Nephron progenitor cell (in vitro differentiated cells): ENCODE measurements around the gene ASMT.
"Not testable (repeated sequence)": the region's sequence is repeated elsewhere in the genome, so short reads cannot be mapped to it uniquely, and the experiment has no call there.

Experiments
- DNase-seq: peaks from one replicate; pipeline ENCODE4 v3.0.0; 2021
- H3K27ac Mint-ChIP-seq: 2 replicates; pipeline ENCODE4 v1.8.0; 2021; ENCODE audit warnings: mild to moderate bottlenecking, moderate library complexity, mixed read lengths
- H3K27me3 Mint-ChIP-seq: 2 replicates; pipeline ENCODE4 v1.8.0; 2021; ENCODE audit warnings: mild to moderate bottlenecking, low read depth, mixed read lengths; ENCODE audit not compliant: poor library complexity
- H3K36me3 Mint-ChIP-seq: 2 replicates; pipeline ENCODE4 v1.8.0; 2021; ENCODE audit warnings: low read depth, mixed read lengths
- H3K4me1 Mint-ChIP-seq: 2 replicates; pipeline ENCODE4 v1.8.0; 2021; ENCODE audit warnings: mixed read lengths
- H3K4me3 Mint-ChIP-seq: 2 replicates; pipeline ENCODE4 v1.8.0; 2021; ENCODE audit warnings: mild to moderate bottlenecking, moderate library complexity, mixed read lengths
- H3K9me3 Mint-ChIP-seq: 2 replicates; pipeline ENCODE4 v1.8.0; 2021; ENCODE audit warnings: mild to moderate bottlenecking, moderate library complexity, mixed read lengths
- TF ChIP-seq, protein P1 (sequence below): fragments of 200-600 bp; sonication (generic); IDR thresholded peaks from 2 replicates; pipeline ENCODE4 v1.5.0; 2021; ENCODE audit warnings: antibody characterized with exemption

Gene ASMT

GRCh38 chrX:1614927-1615326, at the start of gene ASMT:
Gene ASMT (plus strand): TSS chrX:1615059. CDS start chrX:1615200, 141 bp downstream.
- H3K4me1 Mint-ChIP-seq, result peaks cover 15% of the 10 kb centered on the region
- no peak within 1 kb of the TSS for H3K4me3 Mint-ChIP-seq
- no peaks in the 10 kb centered on the region for H3K36me3 Mint-ChIP-seq
- TF ChIP-seq, protein P1, sequence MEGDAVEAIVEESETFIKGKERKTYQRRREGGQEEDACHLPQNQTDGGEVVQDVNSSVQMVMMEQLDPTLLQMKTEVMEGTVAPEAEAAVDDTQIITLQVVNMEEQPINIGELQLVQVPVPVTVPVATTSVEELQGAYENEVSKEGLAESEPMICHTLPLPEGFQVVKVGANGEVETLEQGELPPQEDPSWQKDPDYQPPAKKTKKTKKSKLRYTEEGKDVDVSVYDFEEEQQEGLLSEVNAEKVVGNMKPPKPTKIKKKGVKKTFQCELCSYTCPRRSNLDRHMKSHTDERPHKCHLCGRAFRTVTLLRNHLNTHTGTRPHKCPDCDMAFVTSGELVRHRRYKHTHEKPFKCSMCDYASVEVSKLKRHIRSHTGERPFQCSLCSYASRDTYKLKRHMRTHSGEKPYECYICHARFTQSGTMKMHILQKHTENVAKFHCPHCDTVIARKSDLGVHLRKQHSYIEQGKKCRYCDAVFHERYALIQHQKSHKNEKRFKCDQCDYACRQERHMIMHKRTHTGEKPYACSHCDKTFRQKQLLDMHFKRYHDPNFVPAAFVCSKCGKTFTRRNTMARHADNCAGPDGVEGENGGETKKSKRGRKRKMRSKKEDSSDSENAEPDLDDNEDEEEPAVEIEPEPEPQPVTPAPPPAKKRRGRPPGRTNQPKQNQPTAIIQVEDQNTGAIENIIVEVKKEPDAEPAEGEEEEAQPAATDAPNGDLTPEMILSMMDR, result no peak
- no peak for DNase-seq
- no peaks in the 10 kb centered on the region for H3K9me3 Mint-ChIP-seq
- H3K27me3 Mint-ChIP-seq, result peaks cover 11% of the 10 kb centered on the region
- peak within 1 kb of the TSS; percentile 13 for H3K27ac Mint-ChIP-seq

- H3K9me3 Mint-ChIP-seq, H3K27me3 Mint-ChIP-seq, H3K27ac Mint-ChIP-seq, H3K4me3 Mint-ChIP-seq, H3K4me1 Mint-ChIP-seq, DNase-seq, H3K36me3 Mint-ChIP-seq: not testable (repeated sequence)
Observed at GRCh38 chrX:1574181-1574580, 40.7 kb upstream of the ASMT start.

GRCh38 chrX:1576201-1576992, 38.5 kb upstream of the ASMT start:
- H3K27ac Mint-ChIP-seq, result no peak overlapping the region
- TF ChIP-seq, protein P1, result no peak
- H3K4me3 Mint-ChIP-seq, result no peak overlapping the region
- H3K4me1 Mint-ChIP-seq, result no peaks in the 10 kb centered on the region
- H3K36me3 Mint-ChIP-seq, result no peaks in the 10 kb centered on the region
- DNase-seq, result no peak
- peaks cover 2% of the 10 kb centered on the region for H3K27me3 Mint-ChIP-seq
- no peaks in the 10 kb centered on the region for H3K9me3 Mint-ChIP-seq

GRCh38 chrX:1577845-1578244, 37.0 kb upstream of the ASMT start:
- no peak overlapping the region for H3K27ac Mint-ChIP-seq
- no peak for DNase-seq

DNA sequence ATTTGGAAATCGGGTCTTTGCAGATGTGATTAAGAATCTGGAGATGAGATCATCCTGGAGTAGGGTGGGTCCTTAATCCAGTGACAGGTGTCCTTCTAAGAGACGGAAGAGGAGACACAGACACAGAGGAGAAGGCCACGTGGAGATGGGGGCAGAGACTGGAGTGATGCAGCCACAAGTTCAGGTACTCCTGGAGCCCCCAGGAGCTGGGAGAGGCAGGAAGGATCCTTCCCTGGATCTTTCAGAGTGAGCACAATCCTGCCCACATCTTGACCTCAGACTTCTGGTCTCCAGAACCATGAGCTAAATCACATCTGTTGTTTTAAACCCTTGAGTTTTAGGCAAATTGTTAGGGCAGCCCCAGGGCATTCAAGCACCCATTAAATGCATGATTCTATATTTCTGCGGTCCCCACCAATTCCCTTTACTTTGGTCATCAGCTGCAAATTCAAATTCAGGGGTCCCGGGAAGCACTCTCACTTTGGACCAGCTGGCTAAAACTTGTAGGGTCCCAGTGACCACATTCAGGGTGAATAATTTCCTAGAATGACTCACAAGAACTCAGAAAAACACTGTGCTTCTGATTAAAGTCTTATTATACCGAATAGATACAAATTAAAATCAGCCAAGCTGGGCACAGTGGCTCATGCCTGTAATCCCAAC, 36.2 kb upstream of the ASMT start:
- Mint-ChIP-seq H3K4me1 (no peaks in the 10 kb centered on the region), H3K27ac (no peak overlapping the region), H3K9me3 (peaks cover 10% of the 10 kb centered on the region), H3K4me3 (no peak overlapping the region), H3K36me3 (no peaks in the 10 kb centered on the region), H3K27me3 (peaks cover 4% of the 10 kb centered on the region)
- DNase-seq, result no peak
- TF ChIP-seq, protein P1, result no peak

More at GRCh38 chrX:1577845-1578244, 37.0 kb upstream of the ASMT start:
- H3K27me3 Mint-ChIP-seq, result peaks cover 5% of the 10 kb centered on the region
- TF ChIP-seq, protein P1, result no peak
- H3K4me3 Mint-ChIP-seq, result no peak overlapping the region
- no peaks in the 10 kb centered on the region for H3K36me3 Mint-ChIP-seq
- no peaks in the 10 kb centered on the region for H3K4me1 Mint-ChIP-seq
- H3K9me3 Mint-ChIP-seq, result peaks cover 2% of the 10 kb centered on the region

DNA sequence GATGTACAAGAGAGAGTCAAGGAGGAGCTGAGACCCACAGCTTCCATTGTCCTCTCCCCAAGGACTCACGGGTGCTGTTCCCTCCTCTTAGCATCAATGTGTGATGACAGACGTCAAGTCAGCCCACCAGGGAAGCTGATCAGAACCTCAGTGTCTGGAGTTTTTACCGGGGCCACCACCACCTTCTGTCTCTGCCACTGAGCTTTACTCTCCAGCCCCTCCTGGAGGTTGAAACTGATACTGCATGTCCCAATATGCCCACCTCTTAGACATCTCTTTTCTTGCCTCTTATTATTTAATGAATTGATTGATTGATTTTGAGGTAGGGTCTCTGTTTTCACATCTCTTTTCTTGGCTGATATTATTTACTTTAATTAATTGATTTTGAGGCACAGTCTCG, 33.7 kb upstream of the ASMT start:
- no peak overlapping the region for H3K27ac Mint-ChIP-seq
- H3K9me3 Mint-ChIP-seq, result peaks cover 14% of the 10 kb centered on the region
- no peaks in the 10 kb centered on the region for H3K4me1 Mint-ChIP-seq
- no peaks in the 10 kb centered on the region for H3K36me3 Mint-ChIP-seq
- H3K27me3 Mint-ChIP-seq, result peaks cover 10% of the 10 kb centered on the region
- DNase-seq, result peak; percentile 54
- no peak overlapping the region for H3K4me3 Mint-ChIP-seq
- TF ChIP-seq, protein P1, result peak; percentile 59
